Measurements from ENCODE around the gene B4GALT7.
A peak's percentile ranks its signal among the peaks of the same experiment; 100 is the strongest.
"Not testable (repeated sequence)": the region's sequence is repeated elsewhere in the genome, so short reads cannot be mapped to it uniquely, and the experiment has no call there.

The B4GALT7 gene

DNA sequence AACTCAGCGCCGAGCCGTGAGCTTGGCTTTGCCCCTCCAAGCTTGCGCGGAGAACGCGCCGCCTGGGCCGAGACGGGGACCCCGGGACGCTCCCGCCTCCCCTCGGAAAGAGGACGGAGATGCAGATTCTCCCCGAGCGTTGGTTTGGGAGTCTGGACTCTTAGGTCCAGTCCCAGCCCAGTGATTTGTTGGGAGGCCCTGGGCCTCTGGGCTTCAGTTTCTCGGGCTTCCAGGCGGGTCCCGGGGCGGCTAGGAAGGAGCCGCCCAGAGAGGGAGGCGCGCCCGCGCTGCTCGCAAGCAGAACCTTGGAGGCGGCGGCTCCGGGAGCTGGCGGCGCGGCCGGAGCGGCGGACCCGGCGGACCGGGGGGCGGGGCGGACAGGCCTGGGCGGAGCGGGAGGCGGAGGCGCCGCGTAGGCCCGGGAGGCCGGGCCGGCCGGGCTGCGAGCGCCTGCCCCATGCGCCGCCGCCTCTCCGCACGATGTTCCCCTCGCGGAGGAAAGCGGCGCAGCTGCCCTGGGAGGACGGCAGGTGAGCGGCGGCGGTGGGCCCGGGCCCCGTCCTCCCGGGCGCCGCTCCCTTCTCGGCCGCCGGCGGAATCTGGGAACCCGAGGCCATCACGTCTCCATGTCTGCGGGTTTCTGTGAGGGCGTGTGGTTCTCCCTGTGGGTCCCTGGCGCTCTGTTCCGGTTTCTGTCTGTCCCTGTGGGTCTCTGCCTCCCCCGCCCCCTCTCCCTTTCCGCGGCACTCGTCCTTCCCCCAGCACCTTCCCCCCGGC is at the start of gene B4GALT7:
Gene B4GALT7, plus strand, starts transcription at position 402 of the 777 bp plus-strand sequence. Its CDS starts 79 bp downstream, at position 481.
- Mint-ChIP-seq H3K4me3 (peak within 1 kb of the TSS; percentile 84), H3K9me3 (no peaks in the 10 kb centered on the region), H3K27ac (peak within 1 kb of the TSS; percentile 90), H3K4me1 (peaks cover 44% of the 10 kb centered on the region), H3K36me3 (peaks cover 38% of the 10 kb centered on the region)
- peak; percentile 85 to 87 for DNase-seq (ENCODE audit: low spot score in 2 of 2)
- ATAC-seq, result peak; percentile 93

- DNase-seq (ENCODE audit: low spot score in 2 of 2), result no peak
- H3K4me1 Mint-ChIP-seq, result peaks cover 29% of the 10 kb centered on the region
- H3K27ac Mint-ChIP-seq, result peak overlapping the region; percentile 76
These were observed 47.0 kb upstream of the B4GALT7 start for GRCh38 chr5:177552839-177553455.

DNA sequence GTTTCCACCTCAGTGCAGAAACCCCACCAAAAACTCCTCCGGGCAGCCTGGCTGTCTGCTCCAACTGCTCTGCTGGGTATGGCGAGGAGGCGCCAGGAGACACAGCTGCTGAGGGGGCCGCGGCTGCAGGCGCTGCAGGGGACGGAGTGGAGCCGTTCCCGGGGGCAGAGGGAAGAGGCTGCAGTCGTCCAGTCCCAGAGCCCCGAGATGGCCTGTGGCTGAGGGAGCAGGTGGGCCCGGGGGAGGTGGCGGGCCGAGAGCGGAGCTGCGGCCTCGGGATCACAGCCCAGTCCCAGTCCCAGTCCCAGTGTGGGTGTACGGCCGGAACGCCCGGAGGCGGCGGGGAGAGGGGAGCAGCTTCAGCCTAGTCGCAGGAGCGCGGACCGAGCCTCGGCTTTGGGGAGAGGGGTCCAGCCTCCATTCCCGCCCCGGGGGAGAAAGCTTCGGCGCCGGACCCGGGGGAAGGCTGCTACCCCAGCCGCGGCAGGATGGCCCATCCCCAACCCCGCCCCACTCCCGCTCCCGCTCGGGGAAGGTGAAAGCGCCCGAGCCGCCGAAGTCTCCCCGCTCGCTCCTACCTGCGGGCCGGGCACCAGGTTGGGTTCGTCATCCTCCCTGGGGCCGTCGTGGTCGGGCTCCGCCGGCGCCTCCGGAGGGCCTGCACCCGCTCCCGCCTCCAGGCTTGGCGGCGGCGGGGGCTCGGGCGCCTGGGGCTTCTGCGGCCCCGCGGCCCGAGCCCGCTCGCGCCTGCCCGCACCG is 46.1 kb upstream of the B4GALT7 start:
- peaks cover 29% of the 10 kb centered on the region for H3K4me1 Mint-ChIP-seq
- H3K36me3 Mint-ChIP-seq, result peaks cover 31% of the 10 kb centered on the region
- DNase-seq (ENCODE audit: low spot score in 2 of 2), result peak; percentile 30 to 71
- H3K9me3 Mint-ChIP-seq, result no peaks in the 10 kb centered on the region
- peak overlapping the region; percentile 82 for H3K4me3 Mint-ChIP-seq
- H3K27ac Mint-ChIP-seq, result peak overlapping the region; percentile 87
- peak; percentile 64 for ATAC-seq

More at GRCh38 chr5:177552839-177553455, 47.0 kb upstream of the B4GALT7 start:
- H3K36me3 Mint-ChIP-seq, result peaks cover 31% of the 10 kb centered on the region
- no peak for ATAC-seq
- H3K4me3 Mint-ChIP-seq, result peak overlapping the region; percentile 82
- H3K9me3 Mint-ChIP-seq, result no peaks in the 10 kb centered on the region

- H3K4me3 Mint-ChIP-seq, result peak within 1 kb of the TSS; percentile 82
- peak within 1 kb of the TSS; percentile 87 for H3K27ac Mint-ChIP-seq
- ATAC-seq, result peak; percentile 98
- peaks cover 31% of the 10 kb centered on the region for H3K36me3 Mint-ChIP-seq
- DNase-seq (ENCODE audit: low spot score in 2 of 2), result peak; percentile 91 to 99
- peaks cover 29% of the 10 kb centered on the region for H3K4me1 Mint-ChIP-seq
- H3K9me3 Mint-ChIP-seq, result no peaks in the 10 kb centered on the region
These were observed 45.3 kb upstream of the B4GALT7 start, which contains the start of gene FAM193B for GRCh38 chr5:177554474-177555111. Gene FAM193B (minus strand): TSS chr5:177554563. CDS start chr5:177554458, 105 bp downstream.

GRCh38 chr5:177555228-177555627 is 44.7 kb upstream of the B4GALT7 start:
- DNase-seq (ENCODE audit: low spot score in 2 of 2) (no peak), ATAC-seq (no peak)
- Mint-ChIP-seq H3K9me3 (no peaks in the 10 kb centered on the region), H3K27ac (peak overlapping the region; percentile 87), H3K4me3 (peak overlapping the region; percentile 82), H3K4me1 (peaks cover 29% of the 10 kb centered on the region), H3K36me3 (peaks cover 29% of the 10 kb centered on the region)

DNA sequence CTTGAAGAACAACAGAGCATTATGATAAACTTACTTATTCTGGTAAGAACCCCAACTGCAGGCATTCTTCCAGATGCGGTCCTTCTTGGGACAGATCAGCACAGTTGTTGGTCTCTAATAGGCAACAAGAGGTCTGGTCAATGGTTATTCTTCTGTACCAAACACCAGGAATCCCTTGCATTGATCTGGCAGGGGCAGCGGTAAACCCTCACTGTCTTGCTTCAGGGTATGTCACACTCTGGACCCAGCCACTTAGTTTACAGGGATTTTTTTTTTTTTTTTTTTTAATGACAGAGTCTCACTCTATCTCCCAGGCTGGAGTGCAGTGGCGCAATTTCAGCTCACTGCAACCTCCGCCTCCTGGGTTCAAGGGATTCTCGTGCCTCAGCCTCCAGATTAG is 44.3 kb upstream of the B4GALT7 start:
- H3K4me1 Mint-ChIP-seq, result peaks cover 29% of the 10 kb centered on the region
- H3K4me3 Mint-ChIP-seq, result peak overlapping the region; percentile 82
- H3K9me3 Mint-ChIP-seq, result no peaks in the 10 kb centered on the region
- ATAC-seq (no peak), DNase-seq (ENCODE audit: low spot score in 2 of 2) (no peak)
- H3K36me3 Mint-ChIP-seq, result peaks cover 24% of the 10 kb centered on the region
- no peak overlapping the region for H3K27ac Mint-ChIP-seq

GRCh38 chr5:177557041-177557647 is 42.8 kb upstream of the B4GALT7 start:
- DNase-seq (ENCODE audit: low spot score in 2 of 2) (no peak), ATAC-seq (no peak)
- H3K4me1 Mint-ChIP-seq, result peaks cover 25% of the 10 kb centered on the region
- no peaks in the 10 kb centered on the region for H3K9me3 Mint-ChIP-seq
- no peak overlapping the region for H3K4me3 Mint-ChIP-seq
- peaks cover 10% of the 10 kb centered on the region for H3K36me3 Mint-ChIP-seq
- no peak overlapping the region for H3K27ac Mint-ChIP-seq

- DNase-seq (ENCODE audit: low spot score in 2 of 2) (no peak), ATAC-seq (no peak)
- Mint-ChIP-seq H3K4me1 (peaks cover 19% of the 10 kb centered on the region), H3K9me3 (no peaks in the 10 kb centered on the region), H3K4me3 (no peak overlapping the region), H3K36me3 (peaks cover 3% of the 10 kb centered on the region), H3K27ac (no peak overlapping the region)
These were observed 42.1 kb upstream of the B4GALT7 start for GRCh38 chr5:177557796-177558195.

GRCh38 chr5:177559446-177559941 is 40.4 kb upstream of the B4GALT7 start:
- H3K36me3 Mint-ChIP-seq; H3K27ac Mint-ChIP-seq; DNase-seq (ENCODE audit: low spot score in 2 of 2); ATAC-seq; H3K9me3 Mint-ChIP-seq; H3K4me3 Mint-ChIP-seq: not testable (repeated sequence)
- H3K4me1 Mint-ChIP-seq, result peaks cover 11% of the 10 kb centered on the region

DNA sequence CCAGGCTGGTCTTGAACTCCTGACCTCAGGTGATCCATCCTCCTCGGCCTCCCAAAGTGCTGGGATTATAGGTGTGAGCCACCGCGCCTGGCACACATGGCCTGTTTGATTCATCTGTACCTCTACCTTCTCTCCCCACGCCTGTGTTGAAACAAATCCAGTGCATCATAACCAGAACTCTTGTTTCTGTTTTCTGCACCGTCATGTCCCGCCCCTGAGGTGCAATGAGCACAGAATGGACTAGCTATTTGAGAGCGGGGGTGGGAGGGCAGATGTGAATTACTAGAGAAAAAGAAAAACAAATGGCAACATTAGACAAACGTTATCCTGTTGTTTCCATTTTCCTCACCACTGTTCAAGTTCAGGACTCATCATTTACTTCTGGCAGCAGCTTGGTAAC is 34.9 kb upstream of the B4GALT7 start:
- Mint-ChIP-seq H3K9me3 (no peaks in the 10 kb centered on the region), H3K36me3 (no peaks in the 10 kb centered on the region), H3K4me3 (no peak overlapping the region), H3K4me1 (peaks cover 6% of the 10 kb centered on the region), H3K27ac (no peak overlapping the region)
- no peak for ATAC-seq
- no peak for DNase-seq (ENCODE audit: low spot score in 2 of 2)

- DNase-seq (ENCODE audit: low spot score in 2 of 2) (no peak), ATAC-seq (peak; percentile 19)
- no peak overlapping the region for H3K4me3 Mint-ChIP-seq
- H3K36me3 Mint-ChIP-seq, result no peaks in the 10 kb centered on the region
- H3K4me1 Mint-ChIP-seq, result peaks cover 6% of the 10 kb centered on the region
- H3K9me3 Mint-ChIP-seq, result no peaks in the 10 kb centered on the region
- H3K27ac Mint-ChIP-seq, result peak overlapping the region; percentile 40
These were observed 31.6 kb upstream of the B4GALT7 start for GRCh38 chr5:177568326-177568725.

DNA sequence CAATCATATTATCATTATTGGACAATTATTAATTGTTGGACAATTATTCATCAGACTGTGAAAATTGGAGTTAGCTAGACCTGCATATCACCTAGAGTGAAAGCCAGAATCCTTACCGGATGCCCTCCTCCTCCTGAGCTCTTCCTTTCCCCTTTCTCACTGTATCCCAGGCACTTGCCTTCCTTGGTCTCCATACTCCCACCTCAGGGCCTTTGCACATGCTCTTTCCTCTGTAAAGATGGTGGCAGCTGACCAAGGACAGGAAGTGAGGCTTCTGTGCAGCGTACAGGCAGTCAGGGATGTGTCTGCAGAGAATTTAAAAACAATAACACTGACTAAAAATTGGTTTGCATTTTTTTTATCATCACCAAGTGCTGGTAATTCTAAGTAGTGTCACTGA is 30.0 kb upstream of the B4GALT7 start:
- DNase-seq (ENCODE audit: low spot score in 2 of 2) (no peak), ATAC-seq (no peak)
- no peak overlapping the region for H3K27ac Mint-ChIP-seq
- H3K4me3 Mint-ChIP-seq, result no peak overlapping the region
- no peaks in the 10 kb centered on the region for H3K36me3 Mint-ChIP-seq
- H3K9me3 Mint-ChIP-seq, result no peaks in the 10 kb centered on the region
- H3K4me1 Mint-ChIP-seq, result peaks cover 6% of the 10 kb centered on the region

DNA sequence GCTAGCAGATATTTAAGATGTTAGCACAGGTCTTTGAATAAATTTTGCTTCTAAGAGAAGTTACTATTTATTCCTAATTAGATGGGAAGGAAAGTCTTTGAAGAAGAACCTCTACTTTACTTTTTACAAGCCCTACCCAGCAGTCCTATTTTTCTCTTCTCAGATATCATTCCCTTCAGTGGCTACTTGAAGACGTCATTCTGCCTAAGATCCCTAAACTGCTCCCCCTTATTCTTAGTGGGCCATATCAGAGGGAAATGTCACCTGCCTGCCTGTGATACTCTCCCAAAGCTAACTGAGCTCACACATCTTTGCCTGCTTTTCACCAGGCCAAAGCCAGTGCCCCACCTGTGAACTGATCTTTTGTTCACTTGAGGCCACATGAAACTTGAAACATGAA is 24.4 kb upstream of the B4GALT7 start:
- no peak overlapping the region for H3K4me3 Mint-ChIP-seq
- no peaks in the 10 kb centered on the region for H3K4me1 Mint-ChIP-seq
- ATAC-seq, result no peak
- no peaks in the 10 kb centered on the region for H3K9me3 Mint-ChIP-seq
- no peak for DNase-seq (ENCODE audit: low spot score in 2 of 2)
- H3K36me3 Mint-ChIP-seq, result no peaks in the 10 kb centered on the region
- no peak overlapping the region for H3K27ac Mint-ChIP-seq

GRCh38 chr5:177576169-177576568 is 23.8 kb upstream of the B4GALT7 start:
- Mint-ChIP-seq H3K27ac (no peak overlapping the region), H3K4me3 (no peak overlapping the region), H3K36me3 (no peaks in the 10 kb centered on the region), H3K9me3 (no peaks in the 10 kb centered on the region), H3K4me1 (no peaks in the 10 kb centered on the region)
- ATAC-seq (no peak), DNase-seq (ENCODE audit: low spot score in 2 of 2) (no peak)

All from stimulated activated effector memory CD8-positive, alpha-beta T cell treated with anti-CD3 and anti-CD28 coated beads, Interleukin-12 subunit alpha, Interleukin-12 subunit beta, amount 100 ng/mL, for 72 hours (primary cell).